HUES6 (cell line): ENCODE data around the gene DMXL1.

ENCODE experiments used
- H3K27ac ChIP-seq: 2 replicates; pipeline ENCODE4 v1.7.0; 2013; ENCODE audit warnings: low read depth, mild to moderate bottlenecking, low read length, inconsistent platforms
- H3K27me3 ChIP-seq: 2 replicates; pipeline ENCODE4 v1.6.1; 2013; ENCODE audit warnings: low read length; ENCODE audit not compliant: control insufficient read depth, insufficient read depth
- H3K36me3 ChIP-seq: 2 replicates; pipeline ENCODE4 v1.6.1; 2013; ENCODE audit warnings: low read length; ENCODE audit not compliant: control insufficient read depth, insufficient read depth
- H3K4me1 ChIP-seq: 2 replicates; pipeline ENCODE4 v1.6.1; 2013; ENCODE audit warnings: low read length; ENCODE audit not compliant: control insufficient read depth, insufficient read depth
- H3K4me3 ChIP-seq: 2 replicates; pipeline ENCODE4 v1.5.1; 2013; ENCODE audit warnings: low read depth, low read length
- H3K9ac ChIP-seq: one replicate; pipeline ENCODE4 v1.6.1; 2013; ENCODE audit warnings: mild to moderate bottlenecking, low read length
- H3K9me3 ChIP-seq: 2 replicates; pipeline ENCODE4 v1.6.1; 2013; ENCODE audit warnings: low read depth, low read length; ENCODE audit not compliant: control insufficient read depth, insufficient read depth

DMXL1 gene

GRCh38 chr5:119270960-119271757 is 200.3 kb downstream of the DMXL1 start:
- no peak overlapping the region for H3K4me3 ChIP-seq

DNA sequence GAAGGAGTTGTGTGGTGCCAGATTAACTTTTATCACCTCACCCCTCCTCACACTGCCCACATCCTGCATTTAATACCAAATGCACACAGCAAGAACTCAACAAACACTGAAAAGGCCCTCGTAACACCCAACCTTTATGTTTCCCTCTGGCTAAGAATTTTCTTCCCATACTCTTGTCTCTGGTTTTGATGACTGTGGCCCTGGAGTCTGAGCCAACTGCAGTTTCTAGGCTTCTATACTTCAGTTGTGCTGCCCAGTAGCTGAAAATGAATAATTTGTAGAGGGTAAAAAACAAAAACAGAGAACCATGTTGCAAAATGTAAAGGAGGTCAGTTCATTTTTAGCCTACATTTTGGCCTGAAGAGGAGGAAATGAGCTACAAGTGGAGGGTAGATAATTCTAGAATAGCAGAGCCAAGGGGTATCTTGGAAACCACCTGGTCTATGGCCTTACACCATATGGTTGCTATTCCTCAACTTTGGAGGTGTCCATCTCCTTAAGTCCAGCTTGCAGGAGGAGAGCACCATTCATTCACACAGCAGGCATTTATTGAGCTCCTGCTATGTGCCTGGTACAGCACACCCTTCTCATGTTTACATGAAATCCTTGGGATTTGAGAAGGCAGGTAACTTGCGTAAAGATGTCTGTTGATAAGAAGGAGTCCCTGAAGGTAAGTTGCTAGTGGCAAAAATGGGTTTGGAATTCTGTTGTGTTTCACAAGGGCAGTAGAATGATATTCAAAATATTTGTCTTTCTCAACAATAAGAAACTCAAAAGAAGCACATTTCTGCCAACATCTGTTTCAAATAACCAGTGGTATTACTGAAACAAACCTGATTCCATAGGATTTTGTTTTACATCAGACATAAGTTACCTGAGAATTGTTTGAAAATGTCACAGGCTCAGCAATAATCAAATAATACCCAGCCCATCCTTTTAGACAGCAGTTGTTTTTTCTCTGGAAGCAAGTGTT is 201.2 kb downstream of the DMXL1 start:
- Histone ChIP-seq H3K4me1 (peaks cover 49% of the 10 kb centered on the region), H3K27ac (no peak overlapping the region), H3K9ac (no peak overlapping the region), H3K27me3 (peaks cover 11% of the 10 kb centered on the region; the same call in 1 of the 2 replicates), H3K9me3 (no peaks in the 10 kb centered on the region), H3K4me3 (no peak overlapping the region), H3K36me3 (no peaks in the 10 kb centered on the region)

More at GRCh38 chr5:119270960-119271757, 200.3 kb downstream of the DMXL1 start:
- Histone ChIP-seq H3K4me1 (peaks cover 49% of the 10 kb centered on the region), H3K27me3 (peaks cover 11% of the 10 kb centered on the region; the same call in 1 of the 2 replicates), H3K27ac (no peak overlapping the region), H3K9me3 (no peaks in the 10 kb centered on the region), H3K9ac (no peak overlapping the region), H3K36me3 (no peaks in the 10 kb centered on the region)

- H3K9me3 ChIP-seq, result no peaks in the 10 kb centered on the region
- peaks cover 5% of the 10 kb centered on the region; the same call in 1 of the 2 replicates for H3K27me3 ChIP-seq
- H3K4me3 ChIP-seq, result no peak overlapping the region
- peaks cover 53% of the 10 kb centered on the region for H3K4me1 ChIP-seq
- no peak overlapping the region for H3K27ac ChIP-seq
- no peak overlapping the region for H3K9ac ChIP-seq
- no peaks in the 10 kb centered on the region for H3K36me3 ChIP-seq
Measured at GRCh38 chr5:119273391-119273839, 202.5 kb downstream of the DMXL1 start.

GRCh38 chr5:119274030-119274766 is 203.3 kb downstream of the DMXL1 start:
- H3K27me3 ChIP-seq, result peaks cover 3% of the 10 kb centered on the region; the same call in 1 of the 2 replicates
- no peaks in the 10 kb centered on the region for H3K36me3 ChIP-seq
- no peak overlapping the region for H3K4me3 ChIP-seq
- H3K27ac ChIP-seq, result no peak overlapping the region
- no peaks in the 10 kb centered on the region for H3K9me3 ChIP-seq
- H3K4me1 ChIP-seq, result peaks cover 52% of the 10 kb centered on the region
- peak overlapping the region; percentile 22 for H3K9ac ChIP-seq

DNA sequence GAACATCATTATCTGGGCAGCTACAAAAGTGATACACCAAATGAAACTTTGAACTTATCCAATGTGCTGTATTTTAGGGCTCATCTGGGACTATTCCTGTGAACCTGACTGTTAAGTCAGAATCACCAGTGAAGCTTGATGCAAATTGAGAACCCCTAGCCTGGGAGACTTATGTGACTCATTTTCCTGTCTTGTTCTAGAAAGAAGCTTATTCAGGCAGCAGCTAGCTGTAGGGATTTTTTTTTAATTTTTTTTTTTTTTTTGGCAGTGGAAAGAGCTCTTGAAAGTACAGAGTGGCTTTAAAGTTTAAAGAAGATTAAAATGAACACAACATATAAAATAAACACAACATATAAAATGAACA is 203.9 kb downstream of the DMXL1 start:
- peaks cover 49% of the 10 kb centered on the region for H3K4me1 ChIP-seq
- no peaks in the 10 kb centered on the region for H3K36me3 ChIP-seq
- H3K9me3 ChIP-seq, result no peaks in the 10 kb centered on the region
- H3K9ac ChIP-seq, result peak overlapping the region; percentile 22
- H3K27me3 ChIP-seq, result no peaks in the 10 kb centered on the region
- no peak overlapping the region for H3K4me3 ChIP-seq
- H3K27ac ChIP-seq, result no peak overlapping the region

GRCh38 chr5:119275146-119275545 is 204.3 kb downstream of the DMXL1 start:
- H3K4me3 ChIP-seq, result no peak overlapping the region
- no peaks in the 10 kb centered on the region for H3K27me3 ChIP-seq
- H3K27ac ChIP-seq, result no peak overlapping the region; the same call in 1 of the 2 replicates
- H3K36me3 ChIP-seq, result no peaks in the 10 kb centered on the region
- no peak overlapping the region for H3K9ac ChIP-seq
- peaks cover 45% of the 10 kb centered on the region for H3K4me1 ChIP-seq
- H3K9me3 ChIP-seq, result no peaks in the 10 kb centered on the region

DNA sequence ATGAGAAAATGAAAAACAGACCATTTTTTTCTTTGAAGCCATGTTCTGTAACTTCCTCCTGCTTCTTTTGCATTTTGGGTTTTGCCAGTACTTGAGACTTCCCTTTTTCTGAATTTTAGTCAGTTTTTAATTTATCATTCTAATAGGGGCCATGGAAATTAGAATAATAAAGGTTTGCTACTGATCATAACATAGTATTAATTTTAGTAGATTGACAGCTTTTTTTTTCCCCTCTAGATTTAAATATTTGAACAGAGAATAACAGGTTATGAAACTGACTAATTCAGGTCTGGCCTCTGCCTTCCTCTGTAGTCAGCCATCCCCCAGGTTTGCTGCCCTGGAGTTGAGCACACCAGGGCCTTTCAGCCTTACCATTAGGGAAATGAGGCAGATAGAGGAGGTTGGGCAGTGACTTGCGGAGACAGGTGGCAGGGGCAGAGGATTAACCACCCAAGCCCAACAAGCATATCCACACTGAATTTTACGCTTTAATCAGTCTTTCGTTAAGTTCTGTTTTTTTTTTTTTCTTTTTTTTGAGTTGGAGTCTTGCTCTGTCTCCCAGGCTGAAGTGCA is 204.8 kb downstream of the DMXL1 start:
- no peaks in the 10 kb centered on the region for H3K9me3 ChIP-seq
- H3K9ac ChIP-seq, result no peak overlapping the region
- H3K27ac ChIP-seq, result no peak overlapping the region; the same call in 1 of the 2 replicates
- no peak overlapping the region for H3K4me3 ChIP-seq
- no peaks in the 10 kb centered on the region for H3K36me3 ChIP-seq
- peaks cover 45% of the 10 kb centered on the region for H3K4me1 ChIP-seq
- H3K27me3 ChIP-seq, result no peaks in the 10 kb centered on the region

- Histone ChIP-seq H3K9me3 (no peaks in the 10 kb centered on the region), H3K4me3 (no peak overlapping the region), H3K4me1 (peaks cover 33% of the 10 kb centered on the region), H3K36me3 (no peaks in the 10 kb centered on the region), H3K27me3 (no peaks in the 10 kb centered on the region), H3K27ac (no peak overlapping the region), H3K9ac (no peak overlapping the region)
Measured at GRCh38 chr5:119276978-119277377, 206.1 kb downstream of the DMXL1 start.

DNA sequence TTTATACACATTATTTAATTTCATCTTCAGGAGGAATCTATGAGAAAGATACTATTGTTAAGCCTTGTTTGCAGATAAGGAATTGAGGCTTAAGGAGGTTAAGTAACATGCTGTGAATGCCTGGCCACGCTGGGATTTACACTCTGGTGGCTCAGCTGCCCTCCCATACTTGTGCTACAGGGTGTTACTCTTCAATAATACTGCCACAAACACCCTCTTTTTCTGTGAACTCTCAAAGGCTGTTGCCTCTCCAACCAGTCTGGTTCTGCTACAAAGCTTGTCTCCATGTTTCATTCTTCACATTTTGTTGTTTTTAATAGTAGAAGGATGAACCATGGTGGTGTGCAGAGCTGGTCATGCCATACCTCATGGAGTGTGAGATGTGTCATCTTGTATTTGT is 208.2 kb downstream of the DMXL1 start:
- H3K27me3 ChIP-seq, result no peaks in the 10 kb centered on the region
- H3K27ac ChIP-seq, result no peak overlapping the region
- no peaks in the 10 kb centered on the region for H3K36me3 ChIP-seq
- H3K4me3 ChIP-seq, result no peak overlapping the region
- H3K4me1 ChIP-seq, result peaks cover 19% of the 10 kb centered on the region
- no peaks in the 10 kb centered on the region for H3K9me3 ChIP-seq
- no peak overlapping the region for H3K9ac ChIP-seq

GRCh38 chr5:119280380-119280779 is 209.5 kb downstream of the DMXL1 start:
- Histone ChIP-seq H3K27me3 (no peaks in the 10 kb centered on the region), H3K9me3 (no peaks in the 10 kb centered on the region), H3K36me3 (no peaks in the 10 kb centered on the region), H3K9ac (no peak overlapping the region), H3K27ac (no peak overlapping the region), H3K4me1 (peaks cover 7% of the 10 kb centered on the region), H3K4me3 (no peak overlapping the region)
